ENCODE results near the gene EPB42.

Gene EPB42

DNA sequence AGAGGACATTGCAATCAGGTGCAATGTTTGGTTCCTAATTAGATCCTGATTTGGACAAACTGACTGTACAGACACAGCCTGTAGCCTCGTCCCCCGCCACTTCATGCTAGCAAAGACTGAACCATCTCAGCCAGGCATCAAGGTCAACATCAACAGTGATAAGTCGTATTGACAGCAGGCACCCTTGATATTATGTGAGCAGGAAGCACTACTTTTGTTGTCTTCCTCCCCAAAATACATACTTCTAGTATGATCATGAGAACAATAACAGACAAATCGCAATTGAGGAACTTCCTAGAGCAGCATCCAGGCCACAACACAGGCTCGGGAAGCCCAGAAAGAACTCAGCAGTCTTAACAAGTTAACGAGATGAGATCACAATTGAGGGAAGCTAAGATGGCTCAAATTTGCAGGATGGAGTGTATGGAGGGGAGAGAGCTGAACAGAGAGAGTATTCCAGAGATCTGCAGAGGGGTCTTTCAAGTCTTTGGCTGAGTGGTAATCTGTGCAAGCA lies 25.5 kb upstream of the EPB42 start:
- Histone ChIP-seq H2BK5ac (ENCODE audit: low read length) (no peak overlapping the region), H3K23ac (ENCODE audit: low read depth, low read length, poor library complexity) (no peak overlapping the region), H2AFZ (ENCODE audit: low read length) (no peak overlapping the region), H2BK120ac (ENCODE audit: low read depth, low read length) (no peak overlapping the region), H3K9me3 (replicated peaks in 1 of 2; ENCODE audit: control insufficient read depth in 2 of 2, insufficient read depth in 1 of 2, low read depth in 1 of 2, low read length in 2 of 2) (no peaks in the 10 kb centered on the region), H3K14ac (ENCODE audit: low read length) (no peak overlapping the region), H3K79me1 (ENCODE audit: low read depth, low read length) (no peaks in the 10 kb centered on the region), H3K4me3 (ENCODE audit: low read length in 2 of 2) (no peak overlapping the region), H3K9ac (ENCODE audit: low read depth, low read length, poor library complexity) (no peak overlapping the region), H3K4me1 (ENCODE audit: control insufficient read depth in 2 of 2, insufficient read depth in 1 of 2, low read depth in 1 of 2, low read length in 2 of 2) (no peaks in the 10 kb centered on the region), H2BK15ac (ENCODE audit: low read length) (no peak overlapping the region), H3K27ac (replicated peaks; ENCODE audit: low read length) (no peak overlapping the region), H4K91ac (ENCODE audit: low read depth, low read length, poor library complexity) (no peak overlapping the region), H3K36me3 (replicated peaks in 1 of 2; ENCODE audit: control insufficient read depth in 2 of 2, insufficient read depth in 2 of 2, low read length in 2 of 2) (no peaks in the 10 kb centered on the region), H2AK5ac (ENCODE audit: low read depth, low read length) (no peak overlapping the region), H2BK12ac (ENCODE audit: low read length) (no peak overlapping the region), H3K18ac (ENCODE audit: low read length) (no peak overlapping the region), H3K4ac (ENCODE audit: low read length) (no peak overlapping the region), H3K27me3 (ENCODE audit: control insufficient read depth in 3 of 3, insufficient read depth in 3 of 3, low read depth in 1 of 3, low read length in 3 of 3) (peaks cover 0 to 40% (median 0%) of the 10 kb centered on the region in 3 experiments), H3K4me2 (ENCODE audit: insufficient read depth, low read length, poor library complexity, severe bottlenecking) (no peak overlapping the region), H4K8ac (ENCODE audit: low read depth, low read length) (no peak overlapping the region)
- no CpG with 5 or more reads among the region's 6 CpGs for WGBS, 2 donors (ENCODE audit: extremely low coverage in 2 of 2, insufficient read length in 2 of 2, insufficient replicate concordance in 1 of 2)
- DNase-seq (ENCODE audit: low spot score): no peak

DNA sequence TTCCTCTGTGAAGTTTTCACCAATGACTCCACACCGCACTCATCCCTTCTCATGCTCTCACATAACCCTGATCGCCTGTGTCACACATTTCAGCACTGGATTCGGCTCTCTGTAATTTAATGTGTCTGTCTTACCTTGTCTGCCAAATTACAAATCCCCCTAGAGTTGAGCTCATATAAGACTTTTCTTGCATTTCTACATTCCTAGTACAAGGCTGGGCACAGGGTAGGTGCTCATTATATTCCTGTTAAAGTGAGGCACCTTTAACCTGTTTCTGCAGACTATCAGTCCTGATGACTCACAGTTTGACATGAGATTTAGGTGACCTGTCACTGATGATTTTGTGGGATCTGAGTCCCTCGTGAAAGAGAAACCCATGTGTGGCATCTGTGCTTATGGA lies 23.3 kb upstream of the EPB42 start:
- Histone ChIP-seq H2BK5ac (ENCODE audit: low read length) (no peak overlapping the region), H3K9me3 (replicated peaks in 1 of 2; ENCODE audit: control insufficient read depth in 2 of 2, insufficient read depth in 1 of 2, low read depth in 1 of 2, low read length in 2 of 2) (no peaks in the 10 kb centered on the region), H3K4me3 (ENCODE audit: low read length in 2 of 2) (no peak overlapping the region), H2AFZ (ENCODE audit: low read length) (no peak overlapping the region), H2BK12ac (ENCODE audit: low read length) (no peak overlapping the region), H3K14ac (ENCODE audit: low read length) (no peak overlapping the region), H3K9ac (ENCODE audit: low read depth, low read length, poor library complexity) (no peak overlapping the region), H3K79me1 (ENCODE audit: low read depth, low read length) (no peaks in the 10 kb centered on the region), H3K36me3 (replicated peaks in 1 of 2; ENCODE audit: control insufficient read depth in 2 of 2, insufficient read depth in 2 of 2, low read length in 2 of 2) (no peaks in the 10 kb centered on the region), H3K4me2 (ENCODE audit: insufficient read depth, low read length, poor library complexity, severe bottlenecking) (no peak overlapping the region), H3K27ac (replicated peaks; ENCODE audit: low read length) (no peak overlapping the region), H3K27me3 (ENCODE audit: control insufficient read depth in 3 of 3, insufficient read depth in 3 of 3, low read depth in 1 of 3, low read length in 3 of 3) (peaks cover 0 to 43% (median 0%) of the 10 kb centered on the region in 3 experiments), H2BK120ac (ENCODE audit: low read depth, low read length) (no peak overlapping the region), H2AK5ac (ENCODE audit: low read depth, low read length) (no peak overlapping the region), H4K8ac (ENCODE audit: low read depth, low read length) (no peak overlapping the region), H2BK15ac (ENCODE audit: low read length) (no peak overlapping the region), H3K18ac (ENCODE audit: low read length) (no peak overlapping the region), H4K91ac (ENCODE audit: low read depth, low read length, poor library complexity) (no peak overlapping the region), H3K4me1 (ENCODE audit: control insufficient read depth in 2 of 2, insufficient read depth in 1 of 2, low read depth in 1 of 2, low read length in 2 of 2) (no peaks in the 10 kb centered on the region), H3K23ac (ENCODE audit: low read depth, low read length, poor library complexity) (no peak overlapping the region), H3K4ac (ENCODE audit: low read length) (no peak overlapping the region)
- no peak for DNase-seq (ENCODE audit: low spot score)
- no CpG with 5 or more reads among the region's 4 CpGs for WGBS, 2 donors (ENCODE audit: extremely low coverage in 2 of 2, insufficient read length in 2 of 2, insufficient replicate concordance in 1 of 2)

DNA sequence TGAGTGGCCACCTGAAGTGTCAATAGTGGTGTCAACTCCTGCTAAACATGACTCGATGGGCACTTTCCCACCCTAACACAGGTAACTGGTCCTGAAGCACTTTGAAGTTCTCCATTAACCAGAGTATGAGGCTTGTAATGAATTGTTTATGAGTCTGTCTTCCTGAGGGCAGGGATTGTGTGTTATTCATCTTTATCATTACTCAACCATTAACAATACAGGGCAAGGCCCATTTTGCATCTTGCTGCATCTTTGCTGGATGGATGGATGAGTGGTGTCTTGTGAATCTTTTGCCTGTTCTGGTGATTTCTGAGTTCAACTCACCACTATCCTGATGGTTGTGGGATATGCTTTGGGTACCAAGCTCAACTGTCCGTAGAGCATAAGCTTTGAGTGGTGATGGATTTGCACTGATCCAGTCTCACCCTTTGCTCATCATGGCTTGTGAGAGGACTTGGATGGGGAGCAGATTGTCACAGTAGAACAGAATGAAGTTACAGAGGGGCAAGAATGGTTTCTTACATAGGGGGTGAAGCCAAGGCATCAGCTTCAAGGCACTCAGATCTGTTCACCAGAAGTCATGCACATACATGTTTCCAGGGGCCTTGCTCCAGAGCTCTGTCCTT lies 22.3 kb upstream of the EPB42 start:
- DNase-seq (ENCODE audit: low spot score): no peak
- Histone ChIP-seq H3K4me1 (ENCODE audit: control insufficient read depth in 2 of 2, insufficient read depth in 1 of 2, low read depth in 1 of 2, low read length in 2 of 2) (peaks cover 0 to 6% of the 10 kb centered on the region in 2 donors), H2AFZ (ENCODE audit: low read length) (no peak overlapping the region), H2AK5ac (ENCODE audit: low read depth, low read length) (peak overlapping the region; percentile 53), H3K14ac (ENCODE audit: low read length) (no peak overlapping the region), H3K9me3 (replicated peaks in 1 of 2; ENCODE audit: control insufficient read depth in 2 of 2, insufficient read depth in 1 of 2, low read depth in 1 of 2, low read length in 2 of 2) (no peaks in the 10 kb centered on the region), H2BK12ac (ENCODE audit: low read length) (peak overlapping the region; percentile 24), H2BK120ac (ENCODE audit: low read depth, low read length) (no peak overlapping the region), H3K18ac (ENCODE audit: low read length) (no peak overlapping the region), H3K79me1 (ENCODE audit: low read depth, low read length) (no peaks in the 10 kb centered on the region), H3K36me3 (replicated peaks in 1 of 2; ENCODE audit: control insufficient read depth in 2 of 2, insufficient read depth in 2 of 2, low read length in 2 of 2) (no peaks in the 10 kb centered on the region), H3K27ac (replicated peaks; ENCODE audit: low read length) (no peak overlapping the region), H2BK5ac (ENCODE audit: low read length) (no peak overlapping the region), H2BK15ac (ENCODE audit: low read length) (no peak overlapping the region), H3K27me3 (ENCODE audit: control insufficient read depth in 3 of 3, insufficient read depth in 3 of 3, low read depth in 1 of 3, low read length in 3 of 3) (peaks cover 0 to 46% (median 0%) of the 10 kb centered on the region in 3 experiments), H4K91ac (ENCODE audit: low read depth, low read length, poor library complexity) (no peak overlapping the region), H3K23ac (ENCODE audit: low read depth, low read length, poor library complexity) (no peak overlapping the region), H3K9ac (ENCODE audit: low read depth, low read length, poor library complexity) (no peak overlapping the region), H3K4me3 (ENCODE audit: low read length in 2 of 2) (no peak overlapping the region), H3K4me2 (ENCODE audit: insufficient read depth, low read length, poor library complexity, severe bottlenecking) (no peak overlapping the region), H3K4ac (ENCODE audit: low read length) (no peak overlapping the region), H4K8ac (ENCODE audit: low read depth, low read length) (no peak overlapping the region)
- WGBS, 2 donors (ENCODE audit: extremely low coverage in 2 of 2, insufficient read length in 2 of 2, insufficient replicate concordance in 1 of 2): no CpG with 5 or more reads among the region's 2 CpGs

DNA sequence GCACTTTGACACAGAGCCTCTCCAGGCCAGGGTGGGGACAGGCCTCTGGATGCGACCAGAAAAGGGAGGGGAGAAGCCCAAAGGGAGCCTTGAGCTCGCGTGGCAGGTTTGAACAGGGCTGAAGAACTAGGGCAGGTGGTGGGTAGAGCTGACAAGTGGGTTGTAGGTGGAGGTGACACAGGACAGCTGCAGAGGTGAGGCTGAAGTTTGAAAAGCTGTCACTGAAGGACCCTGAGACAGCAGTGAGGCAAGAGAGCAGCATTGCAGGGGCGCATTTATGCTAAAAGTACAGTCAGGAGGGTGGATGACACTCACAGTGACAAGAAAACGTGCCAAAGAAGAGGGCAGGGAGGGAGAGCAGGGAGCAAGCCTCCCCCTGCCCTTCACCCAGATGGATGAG lies 21.8 kb upstream of the EPB42 start:
- H2BK15ac ChIP-seq (ENCODE audit: low read length): no peak overlapping the region
- H3K9me3 ChIP-seq (replicated peaks in 1 of 2; ENCODE audit: control insufficient read depth in 2 of 2, insufficient read depth in 1 of 2, low read depth in 1 of 2, low read length in 2 of 2): no peaks in the 10 kb centered on the region
- H3K4me1 ChIP-seq (ENCODE audit: control insufficient read depth in 2 of 2, insufficient read depth in 1 of 2, low read depth in 1 of 2, low read length in 2 of 2): peaks cover 0 to 8% of the 10 kb centered on the region in 2 donors
- no peak overlapping the region for H3K4ac ChIP-seq (ENCODE audit: low read length)
- no peak overlapping the region for H3K4me2 ChIP-seq (ENCODE audit: insufficient read depth, low read length, poor library complexity, severe bottlenecking)
- H4K8ac ChIP-seq (ENCODE audit: low read depth, low read length): no peak overlapping the region
- no peak overlapping the region for H2AFZ ChIP-seq (ENCODE audit: low read length)
- no peak overlapping the region for H2BK5ac ChIP-seq (ENCODE audit: low read length)
- H3K79me1 ChIP-seq (ENCODE audit: low read depth, low read length): no peaks in the 10 kb centered on the region
- no peak overlapping the region for H3K4me3 ChIP-seq (ENCODE audit: low read length in 2 of 2)
- WGBS, 2 donors (ENCODE audit: extremely low coverage in 2 of 2, insufficient read length in 2 of 2, insufficient replicate concordance in 1 of 2): no CpG with 5 or more reads among the region's 5 CpGs
- no peak overlapping the region for H3K14ac ChIP-seq (ENCODE audit: low read length)
- no peak overlapping the region for H3K27ac ChIP-seq (replicated peaks; ENCODE audit: low read length)
- H2BK120ac ChIP-seq (ENCODE audit: low read depth, low read length): no peak overlapping the region
- no peak for DNase-seq (ENCODE audit: low spot score)
- no peak overlapping the region for H3K23ac ChIP-seq (ENCODE audit: low read depth, low read length, poor library complexity)
- peak overlapping the region; percentile 53 for H2AK5ac ChIP-seq (ENCODE audit: low read depth, low read length)
- peaks cover 0 to 46% (median 0%) of the 10 kb centered on the region in 3 experiments for H3K27me3 ChIP-seq (ENCODE audit: control insufficient read depth in 3 of 3, insufficient read depth in 3 of 3, low read depth in 1 of 3, low read length in 3 of 3)
- H4K91ac ChIP-seq (ENCODE audit: low read depth, low read length, poor library complexity): no peak overlapping the region
- no peaks in the 10 kb centered on the region for H3K36me3 ChIP-seq (replicated peaks in 1 of 2; ENCODE audit: control insufficient read depth in 2 of 2, insufficient read depth in 2 of 2, low read length in 2 of 2)
- H3K9ac ChIP-seq (ENCODE audit: low read depth, low read length, poor library complexity): no peak overlapping the region
- peak overlapping the region; percentile 24 for H2BK12ac ChIP-seq (ENCODE audit: low read length)
- no peak overlapping the region for H3K18ac ChIP-seq (ENCODE audit: low read length)

All from neuronal stem cell (in vitro differentiated cells).